Measurements from ENCODE around the gene PADI2.

GRCh38 chr1:17095141-17095540 is 24.1 kb downstream of the PADI2 start:
- TF ChIP-seq, protein P1, sequence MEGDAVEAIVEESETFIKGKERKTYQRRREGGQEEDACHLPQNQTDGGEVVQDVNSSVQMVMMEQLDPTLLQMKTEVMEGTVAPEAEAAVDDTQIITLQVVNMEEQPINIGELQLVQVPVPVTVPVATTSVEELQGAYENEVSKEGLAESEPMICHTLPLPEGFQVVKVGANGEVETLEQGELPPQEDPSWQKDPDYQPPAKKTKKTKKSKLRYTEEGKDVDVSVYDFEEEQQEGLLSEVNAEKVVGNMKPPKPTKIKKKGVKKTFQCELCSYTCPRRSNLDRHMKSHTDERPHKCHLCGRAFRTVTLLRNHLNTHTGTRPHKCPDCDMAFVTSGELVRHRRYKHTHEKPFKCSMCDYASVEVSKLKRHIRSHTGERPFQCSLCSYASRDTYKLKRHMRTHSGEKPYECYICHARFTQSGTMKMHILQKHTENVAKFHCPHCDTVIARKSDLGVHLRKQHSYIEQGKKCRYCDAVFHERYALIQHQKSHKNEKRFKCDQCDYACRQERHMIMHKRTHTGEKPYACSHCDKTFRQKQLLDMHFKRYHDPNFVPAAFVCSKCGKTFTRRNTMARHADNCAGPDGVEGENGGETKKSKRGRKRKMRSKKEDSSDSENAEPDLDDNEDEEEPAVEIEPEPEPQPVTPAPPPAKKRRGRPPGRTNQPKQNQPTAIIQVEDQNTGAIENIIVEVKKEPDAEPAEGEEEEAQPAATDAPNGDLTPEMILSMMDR (IDR thresholded peaks at IDR 0.05; ENCODE audit: low read depth, low read length, missing input control), result no peak
- TF ChIP-seq TAF1 (conservative IDR thresholded peaks at IDR 0.05) (no peak), SP1 (IDR thresholded peaks at IDR 0.05) (no peak), REST (IDR thresholded peaks at IDR 0.05) (no peak), GABPA (IDR thresholded peaks at IDR 0.05 in 1 of 2, conservative IDR thresholded peaks at IDR 0.05 in 1 of 2) (no peak), JUND (IDR thresholded peaks at IDR 0.05) (no peak), YY1 (IDR thresholded peaks at IDR 0.05) (no peak), EGR1 (IDR thresholded peaks at IDR 0.05; ENCODE audit: low read depth in 2 of 2) (no peak), RXRA (IDR thresholded peaks at IDR 0.05) (no peak)
- TF ChIP-seq, protein P2, sequence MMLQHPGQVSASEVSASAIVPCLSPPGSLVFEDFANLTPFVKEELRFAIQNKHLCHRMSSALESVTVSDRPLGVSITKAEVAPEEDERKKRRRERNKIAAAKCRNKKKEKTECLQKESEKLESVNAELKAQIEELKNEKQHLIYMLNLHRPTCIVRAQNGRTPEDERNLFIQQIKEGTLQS (IDR thresholded peaks at IDR 0.05), result no peak
- TF ChIP-seq, protein P3, sequence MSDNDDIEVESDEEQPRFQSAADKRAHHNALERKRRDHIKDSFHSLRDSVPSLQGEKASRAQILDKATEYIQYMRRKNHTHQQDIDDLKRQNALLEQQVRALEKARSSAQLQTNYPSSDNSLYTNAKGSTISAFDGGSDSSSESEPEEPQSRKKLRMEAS (IDR thresholded peaks at IDR 0.05), result no peak

Data from liver (tissue), 3 donors.